IPS DF 6.9 (cell line): ENCODE data around the gene CBFB.

ENCODE experiments used
- DNase-seq: peaks from one replicate; pipeline ENCODE4 v3.0.0-alpha.2; 2013; ENCODE audit warnings: low read depth, low spot score
- H3K27ac ChIP-seq: one replicate; pipeline ENCODE4 v1.5.1; 2013; ENCODE audit warnings: low read length, control low read depth
- H3K27me3 ChIP-seq: 2 replicates; pipeline ENCODE4 v1.6.1; 2013; ENCODE audit warnings: mild to moderate bottlenecking, low read length; ENCODE audit not compliant: control insufficient read depth, insufficient read depth
- H3K36me3 ChIP-seq: 2 replicates; pipeline ENCODE4 v1.6.1; 2013; ENCODE audit warnings: low read length; ENCODE audit not compliant: control insufficient read depth, insufficient read depth
- H3K4me1 ChIP-seq: 2 replicates; pipeline ENCODE4 v1.6.1; 2013; ENCODE audit warnings: low read length; ENCODE audit not compliant: control insufficient read depth, insufficient read depth
- H3K4me3 ChIP-seq: 2 replicates; pipeline ENCODE4 v1.5.1; 2013; ENCODE audit warnings: mild to moderate bottlenecking, low read length
- H3K9me3 ChIP-seq: 2 replicates; pipeline ENCODE4 v1.6.1; 2013; ENCODE audit warnings: low read length, inconsistent platforms; ENCODE audit not compliant: control insufficient read depth, insufficient read depth
- WGBS: extraction: QIAGEN DNeasy Blood & Tissue Kit; methylation state at CpG from one replicate; pipeline ENCODE4 v1.1.7; 2013; ENCODE audit warnings: mixed read lengths, missing lambda C conversion rate; ENCODE audit not compliant: insufficient read length, insufficient coverage; 5-methylcytosine and 5-hydroxymethylcytosine counted together

The CBFB gene

GRCh38 chr16:67075331-67075730 is 46.4 kb downstream of the CBFB start:
- H3K4me1 ChIP-seq = no peaks in the 10 kb centered on the region
- no peaks in the 10 kb centered on the region for H3K36me3 ChIP-seq
- H3K9me3 ChIP-seq = no peaks in the 10 kb centered on the region
- no peaks in the 10 kb centered on the region for H3K27me3 ChIP-seq
- H3K4me3 ChIP-seq = no peak overlapping the region
- DNase-seq = no peak
- no CpG with 5 or more reads among the region's 2 CpGs for whole genome bisulfite sequencing
- no peak overlapping the region for H3K27ac ChIP-seq

GRCh38 chr16:67077871-67078270 is 48.9 kb downstream of the CBFB start:
- H3K9me3 ChIP-seq = no peaks in the 10 kb centered on the region
- H3K27me3 ChIP-seq = no peaks in the 10 kb centered on the region
- no peaks in the 10 kb centered on the region for H3K36me3 ChIP-seq
- WGBS = no CpG with 5 or more reads among the region's 4 CpGs
- no peak for DNase-seq
- no peaks in the 10 kb centered on the region for H3K4me1 ChIP-seq
- no peak overlapping the region for H3K4me3 ChIP-seq
- no peak overlapping the region for H3K27ac ChIP-seq

- Histone ChIP-seq H3K9me3 (no peaks in the 10 kb centered on the region), H3K36me3 (no peaks in the 10 kb centered on the region), H3K27me3 (no peaks in the 10 kb centered on the region), H3K27ac (no peak overlapping the region), H3K4me1 (no peaks in the 10 kb centered on the region), H3K4me3 (no peak overlapping the region)
- no peak for DNase-seq
- WGBS = no CpG with 5 or more reads among the region's 6 CpGs
These were observed 53.2 kb downstream of the CBFB start for GRCh38 chr16:67082100-67082499.

- Histone ChIP-seq H3K9me3 (no peaks in the 10 kb centered on the region), H3K27me3 (no peaks in the 10 kb centered on the region), H3K27ac (no peak overlapping the region), H3K36me3 (no peaks in the 10 kb centered on the region), H3K4me3 (no peak overlapping the region), H3K4me1 (no peaks in the 10 kb centered on the region)
- DNase-seq = no peak
- WGBS = no CpG with 5 or more reads among the region's 1 CpG
These were observed 53.9 kb downstream of the CBFB start for GRCh38 chr16:67082891-67083290.

GRCh38 chr16:67084345-67085028 is 55.5 kb downstream of the CBFB start:
- Histone ChIP-seq H3K4me3 (no peak overlapping the region), H3K36me3 (no peaks in the 10 kb centered on the region), H3K27me3 (no peaks in the 10 kb centered on the region), H3K27ac (no peak overlapping the region), H3K4me1 (no peaks in the 10 kb centered on the region), H3K9me3 (no peaks in the 10 kb centered on the region)
- DNase-seq = no peak
- WGBS = 100% methylated on average over 1 of the region's 4 CpGs

- no peaks in the 10 kb centered on the region for H3K27me3 ChIP-seq
- no peak overlapping the region for H3K4me3 ChIP-seq
- DNase-seq = no peak
- no peaks in the 10 kb centered on the region for H3K36me3 ChIP-seq
- H3K27ac ChIP-seq = no peak overlapping the region
- H3K4me1 ChIP-seq = no peaks in the 10 kb centered on the region
- no peaks in the 10 kb centered on the region for H3K9me3 ChIP-seq
These were observed 57.9 kb downstream of the CBFB start for GRCh38 chr16:67086822-67087221.

- Histone ChIP-seq H3K4me3 (no peak overlapping the region), H3K4me1 (no peaks in the 10 kb centered on the region), H3K27me3 (no peaks in the 10 kb centered on the region), H3K36me3 (no peaks in the 10 kb centered on the region), H3K27ac (no peak overlapping the region), H3K9me3 (no peaks in the 10 kb centered on the region)
- WGBS = no CpG with 5 or more reads among the region's 1 CpG
- DNase-seq = no peak
These were observed 58.3 kb downstream of the CBFB start for GRCh38 chr16:67087291-67087690.

GRCh38 chr16:67087803-67088202 is 58.9 kb downstream of the CBFB start:
- H3K27me3 ChIP-seq = no peaks in the 10 kb centered on the region
- H3K9me3 ChIP-seq = no peaks in the 10 kb centered on the region
- H3K27ac ChIP-seq = no peak overlapping the region
- no peak for DNase-seq
- H3K36me3 ChIP-seq = no peaks in the 10 kb centered on the region
- H3K4me3 ChIP-seq = no peak overlapping the region
- no peaks in the 10 kb centered on the region for H3K4me1 ChIP-seq

GRCh38 chr16:67088551-67088950 is 59.6 kb downstream of the CBFB start:
- H3K27ac ChIP-seq = no peak overlapping the region
- WGBS = no CpG with 5 or more reads among the region's 4 CpGs
- no peaks in the 10 kb centered on the region for H3K9me3 ChIP-seq
- no peak for DNase-seq
- no peaks in the 10 kb centered on the region for H3K36me3 ChIP-seq
- H3K4me3 ChIP-seq = no peak overlapping the region
- H3K4me1 ChIP-seq = no peaks in the 10 kb centered on the region
- no peaks in the 10 kb centered on the region for H3K27me3 ChIP-seq

- Histone ChIP-seq H3K27ac (no peak overlapping the region), H3K4me1 (no peaks in the 10 kb centered on the region), H3K9me3 (no peaks in the 10 kb centered on the region), H3K27me3 (no peaks in the 10 kb centered on the region), H3K4me3 (no peak overlapping the region), H3K36me3 (no peaks in the 10 kb centered on the region)
- DNase-seq = no peak
These were observed 60.2 kb downstream of the CBFB start for GRCh38 chr16:67089101-67089500.

GRCh38 chr16:67091906-67092566 is 63.1 kb downstream of the CBFB start:
- H3K27ac ChIP-seq = no peak overlapping the region
- DNase-seq = no peak
- H3K4me1 ChIP-seq = no peaks in the 10 kb centered on the region
- no peaks in the 10 kb centered on the region for H3K9me3 ChIP-seq
- no peaks in the 10 kb centered on the region for H3K27me3 ChIP-seq
- no peak overlapping the region for H3K4me3 ChIP-seq
- no CpG with 5 or more reads among the region's 4 CpGs for WGBS
- H3K36me3 ChIP-seq = no peaks in the 10 kb centered on the region
